NCI-H226 (cell line): ENCODE results near the gene CABP4.

Source experiments
- DNase-seq: peaks from one replicate; pipeline ENCODE4 v3.0.0-alpha.2; 2015

The CABP4 gene

GRCh38 chr11:67436459-67437081 lies 18.6 kb upstream of the CABP4 start:
- DNase-seq, result no peak

GRCh38 chr11:67437082-67437808 lies 17.9 kb upstream of the CABP4 start, which contains the start of gene PTPRCAP:
PTPRCAP (minus strand) TSS chr11:67437682; CDS start chr11:67437619, 63 bp downstream.
- DNase-seq, result no peak

DNA sequence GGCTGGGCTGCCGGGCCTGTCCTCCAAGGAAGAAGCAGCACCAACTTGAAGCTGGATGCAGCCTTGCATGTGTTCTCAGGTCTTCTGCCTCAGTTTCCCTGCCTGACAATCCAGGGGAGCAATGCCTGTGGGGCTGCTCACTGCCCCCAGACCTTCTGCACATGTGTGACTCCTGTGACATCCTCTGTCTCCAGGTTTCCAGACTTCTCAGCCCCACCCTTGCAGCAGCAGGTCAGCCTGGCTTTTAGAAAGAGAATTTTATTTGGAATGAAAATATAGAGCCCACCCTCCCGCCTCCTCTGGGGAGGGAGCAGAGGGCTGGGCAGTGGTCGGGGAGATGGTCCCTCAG lies 17.4 kb upstream of the CABP4 start:
- no peak for DNase-seq

DNA sequence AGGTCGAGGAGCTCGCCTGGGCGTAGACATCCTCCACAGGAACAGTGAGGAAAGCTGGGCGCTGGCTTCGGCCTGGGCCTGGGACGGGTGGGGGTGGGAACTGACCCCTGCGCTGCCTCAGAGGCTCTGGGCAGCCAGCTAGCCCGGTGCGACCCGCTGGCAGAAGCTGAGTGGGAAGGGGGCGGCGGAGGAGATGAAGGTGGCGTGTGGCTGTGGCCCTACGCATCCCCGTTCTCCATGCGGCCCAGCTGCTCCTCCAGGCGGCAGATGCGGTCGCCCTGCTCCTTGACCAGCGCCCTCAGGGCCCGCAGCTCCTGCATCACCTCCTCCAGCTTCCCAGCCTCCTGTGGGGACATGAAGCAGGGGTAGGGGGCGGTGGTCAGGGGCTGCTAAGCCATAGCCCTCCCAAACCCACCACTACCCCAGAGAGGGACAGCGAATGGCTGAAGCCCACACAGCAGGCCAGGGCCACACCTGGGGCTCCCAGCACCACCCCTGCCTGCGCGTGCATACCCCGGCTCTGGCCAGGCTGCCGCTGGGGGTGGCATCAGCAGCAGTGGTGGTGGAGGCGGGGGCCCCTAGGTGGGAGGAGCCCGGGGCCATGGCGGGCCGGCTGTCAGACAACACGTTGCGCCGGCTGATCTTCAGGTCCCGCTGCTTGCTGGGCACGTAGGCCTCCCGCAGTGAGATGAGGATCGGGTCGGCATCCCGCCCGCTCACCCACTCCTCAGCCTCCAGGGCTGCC lies 16.8 kb upstream of the CABP4 start:
- no peak for DNase-seq

DNA sequence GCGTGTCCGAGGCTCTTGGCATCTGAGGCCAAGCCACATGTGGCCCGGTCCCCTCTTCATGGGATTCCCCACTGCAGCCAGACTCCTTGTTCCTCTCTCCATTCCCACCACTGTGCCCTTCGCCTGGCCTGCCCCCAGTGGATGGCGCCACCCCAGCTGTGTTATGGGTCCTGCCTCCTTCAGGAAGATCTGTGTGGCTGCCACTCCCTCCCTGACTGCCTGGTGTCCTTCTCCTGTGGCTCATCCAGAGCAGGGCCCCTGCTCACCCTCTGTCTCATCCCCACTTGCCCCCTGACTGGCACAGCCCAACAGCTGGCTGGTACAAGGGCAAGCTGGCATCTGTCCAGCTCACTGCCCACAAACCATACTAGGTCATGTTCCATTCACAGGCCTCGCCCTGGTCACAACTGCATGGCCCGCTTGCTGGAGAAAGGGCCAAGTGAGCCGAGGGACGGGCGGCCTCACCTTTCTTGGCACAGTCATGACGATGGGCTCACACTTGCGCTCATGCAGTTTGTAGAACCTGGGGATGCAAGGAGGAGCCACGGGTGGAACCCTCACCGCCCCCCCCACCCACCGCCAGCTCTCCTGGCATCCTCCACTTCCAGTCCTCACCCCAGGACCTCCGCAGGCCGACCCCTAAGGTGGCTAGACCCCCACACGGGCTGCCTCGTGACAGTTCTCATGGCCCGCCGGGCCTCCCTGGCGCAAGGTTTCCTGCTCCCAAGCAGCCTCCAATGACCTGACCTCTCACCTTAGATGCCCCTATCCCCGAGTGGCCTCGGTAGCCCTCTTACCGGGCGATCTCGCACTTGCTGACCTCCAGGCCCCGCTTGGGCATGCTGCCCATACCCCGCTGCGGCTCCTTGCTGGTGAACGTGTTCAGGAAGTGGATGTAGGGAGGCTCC lies 15.6 kb upstream of the CABP4 start:
- no peak for DNase-seq

DNA sequence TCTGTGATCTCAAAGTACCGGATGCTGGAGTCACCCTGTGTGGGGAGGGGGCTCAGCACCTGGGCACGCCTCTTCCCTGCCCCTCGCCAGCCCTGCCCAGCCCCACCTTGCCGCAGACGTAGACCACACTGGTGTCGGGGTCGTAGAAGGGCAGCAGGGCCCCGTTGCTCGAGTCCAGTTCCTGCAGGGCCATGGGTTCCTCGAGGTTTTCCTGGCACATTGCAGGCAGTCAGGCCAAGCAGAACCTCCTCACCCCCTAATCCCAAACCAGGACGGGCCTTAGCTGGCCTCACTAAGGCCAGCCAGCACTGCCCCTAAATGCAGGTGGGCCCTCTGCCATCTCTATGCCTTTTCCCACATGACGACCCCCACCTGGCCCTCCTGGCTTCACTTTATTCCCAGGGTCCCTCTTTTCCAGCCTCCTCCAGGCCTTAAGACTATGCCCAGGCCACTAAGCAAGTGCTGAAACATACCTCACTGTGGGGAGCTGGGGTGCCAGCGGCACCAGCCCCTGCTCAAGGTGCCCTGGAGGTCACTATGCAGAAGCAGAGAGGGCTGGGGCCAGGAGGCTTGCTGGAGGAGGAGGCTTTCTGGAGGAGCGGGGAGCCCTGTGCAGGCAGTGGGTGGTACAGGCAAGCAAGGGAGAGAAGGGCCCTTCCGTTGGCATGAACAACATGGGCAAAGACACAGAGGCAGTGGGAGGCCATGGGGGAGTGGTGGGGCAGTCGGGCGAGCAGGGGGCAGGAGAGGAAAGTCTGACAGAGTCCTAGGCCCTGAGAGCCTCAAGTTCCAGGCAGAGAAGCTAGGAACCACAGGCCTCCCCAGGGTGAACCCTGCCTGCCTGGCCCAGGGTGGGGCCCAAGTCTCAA lies 14.7 kb upstream of the CABP4 start:
- no peak for DNase-seq

GRCh38 chr11:67441098-67441563 lies 14.0 kb upstream of the CABP4 start:
- DNase-seq, result no peak

DNA sequence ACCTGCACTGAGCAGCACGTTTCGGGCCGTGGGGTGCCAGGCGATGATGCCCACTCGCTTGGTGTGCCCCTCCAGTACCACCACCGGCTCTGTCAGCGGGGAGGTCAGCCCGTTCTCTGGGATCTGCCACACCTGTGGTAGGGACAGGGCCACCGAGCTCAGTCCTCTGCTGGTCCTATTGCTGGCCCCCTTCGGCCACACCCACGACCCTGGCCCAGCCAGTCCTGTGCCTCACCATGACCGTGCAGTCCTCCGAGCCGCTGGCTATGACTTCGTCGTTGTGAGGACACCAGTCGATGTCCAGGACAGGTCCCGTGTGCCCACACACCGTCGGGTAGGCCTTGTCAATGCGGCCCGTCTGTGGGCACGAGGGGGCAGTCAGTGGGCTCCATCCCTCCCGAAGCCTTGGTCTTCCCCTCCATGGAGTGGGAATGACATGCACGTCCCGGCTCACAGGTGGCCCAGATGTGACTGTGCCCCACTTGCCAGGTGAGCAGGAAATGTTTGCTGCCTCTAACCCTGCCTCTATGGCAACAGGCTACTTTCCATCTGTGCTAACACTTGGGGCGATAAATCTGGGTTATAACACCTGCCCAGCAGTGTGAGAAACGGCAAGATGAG lies 13.3 kb upstream of the CABP4 start:
- DNase-seq, result no peak

DNA sequence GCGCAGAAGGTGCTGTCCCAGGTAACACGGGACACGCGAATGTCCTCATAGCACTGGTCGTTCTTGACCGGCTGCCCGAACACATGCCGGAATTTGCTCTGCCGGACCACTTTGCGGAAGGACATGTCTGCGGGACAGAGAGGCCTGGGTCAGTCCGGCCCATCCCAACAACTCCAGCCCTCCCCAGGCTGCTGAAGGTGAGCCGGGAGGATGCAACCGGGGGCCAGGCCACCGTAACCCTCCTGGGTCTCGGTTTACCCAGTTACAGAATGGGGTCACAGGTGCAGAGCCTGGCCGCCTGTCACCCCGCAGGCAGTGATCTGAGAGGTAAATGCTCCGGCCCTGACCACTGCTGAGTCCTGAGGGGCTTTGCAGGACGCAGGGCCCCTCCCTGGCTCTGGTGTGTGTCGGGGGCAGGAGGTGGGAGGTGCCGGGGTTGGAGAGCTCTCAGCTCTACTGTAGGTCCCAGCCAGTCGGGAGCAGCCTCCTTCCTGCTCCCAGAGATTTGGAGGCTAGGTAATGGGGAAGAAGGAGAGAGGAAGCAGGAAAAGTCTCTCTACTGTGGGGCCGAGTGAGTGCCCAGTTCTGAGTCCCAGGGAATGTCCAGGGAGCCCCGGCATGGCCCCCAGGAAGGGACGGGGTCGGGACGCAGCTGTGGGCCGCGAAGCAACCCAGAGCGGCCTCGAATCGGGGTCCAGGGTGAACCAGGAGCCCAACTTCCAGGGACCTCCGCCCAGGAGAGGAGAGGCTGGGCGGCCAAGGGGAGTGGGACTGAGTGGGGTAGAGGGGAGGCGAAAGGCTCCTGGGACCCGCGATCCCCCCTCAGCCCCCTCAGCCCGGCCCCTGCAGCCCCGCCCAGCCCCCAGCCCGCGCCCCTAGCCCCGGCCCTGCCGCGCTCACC lies 12.4 kb upstream of the CABP4 start:
- DNase-seq, result no peak

DNA sequence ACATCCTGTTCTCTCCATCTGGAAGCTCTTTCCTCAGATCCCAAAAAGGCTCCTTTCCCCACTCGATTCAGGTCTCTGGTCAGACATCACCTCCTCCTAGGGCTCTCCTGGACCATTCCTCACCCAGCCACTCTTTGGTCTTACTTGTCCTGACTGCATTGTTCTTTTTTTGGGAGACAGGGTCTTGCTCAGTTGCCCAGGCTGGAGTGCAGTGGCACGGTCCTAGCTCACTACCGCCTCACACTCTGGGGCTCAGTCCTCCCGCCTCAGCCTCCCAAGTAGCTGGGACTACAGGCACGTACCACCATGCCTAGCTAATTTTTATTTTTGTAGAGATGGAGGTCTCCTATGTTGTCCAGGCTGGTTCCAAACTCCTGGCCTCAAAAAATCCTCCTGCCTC lies 9.6 kb upstream of the CABP4 start:
- no peak for DNase-seq

DNA sequence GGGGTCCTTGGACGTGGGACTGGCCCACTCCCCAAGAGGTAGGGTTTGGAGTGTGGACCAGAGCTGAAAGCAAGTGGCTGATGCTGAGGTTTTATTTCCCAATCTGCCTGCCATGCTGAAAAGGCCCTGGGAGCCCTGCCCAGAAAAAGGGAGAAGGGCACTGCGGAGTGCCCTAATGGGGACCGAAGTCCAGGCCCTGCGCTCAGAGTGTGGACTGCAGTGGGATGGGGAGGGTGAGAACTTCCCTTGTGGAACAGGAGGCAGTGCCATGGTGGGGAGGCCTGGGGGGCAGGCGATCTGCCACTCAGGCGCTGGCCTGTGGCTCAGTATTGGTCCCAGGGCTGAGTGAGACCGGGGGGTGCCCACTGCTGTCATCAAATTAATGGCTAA lies 6.9 kb upstream of the CABP4 start:
- DNase-seq, result no peak

- no peak for DNase-seq
Measured at GRCh38 chr11:67449116-67449844, 5.9 kb upstream of the CABP4 start.

- no peak for DNase-seq
Measured at GRCh38 chr11:67450796-67451657, 4.1 kb upstream of the CABP4 start.

DNA sequence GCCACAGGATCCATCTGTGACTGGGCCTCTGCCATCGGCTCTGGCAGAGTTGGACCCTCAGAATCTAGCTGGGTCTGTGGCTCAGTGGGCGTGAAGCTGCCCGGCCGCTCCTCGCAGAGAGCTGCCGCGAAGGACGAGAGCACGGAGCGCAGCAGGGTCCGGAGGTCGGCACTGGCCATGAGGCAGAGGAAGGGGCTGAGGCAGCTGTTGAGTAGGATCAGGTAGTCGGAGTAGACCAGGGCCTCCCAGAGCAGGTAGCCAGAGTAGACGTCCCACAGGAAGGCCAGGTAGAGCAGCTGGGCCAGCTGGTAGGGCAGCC lies 3.5 kb upstream of the CABP4 start:
- DNase-seq, result no peak

- no peak for DNase-seq
Measured at GRCh38 chr11:67452141-67452952, 2.8 kb upstream of the CABP4 start, which contains the start of gene GPR152. GPR152 (minus strand) TSS chr11:67452729; CDS start chr11:67452724, 5 bp downstream.

DNA sequence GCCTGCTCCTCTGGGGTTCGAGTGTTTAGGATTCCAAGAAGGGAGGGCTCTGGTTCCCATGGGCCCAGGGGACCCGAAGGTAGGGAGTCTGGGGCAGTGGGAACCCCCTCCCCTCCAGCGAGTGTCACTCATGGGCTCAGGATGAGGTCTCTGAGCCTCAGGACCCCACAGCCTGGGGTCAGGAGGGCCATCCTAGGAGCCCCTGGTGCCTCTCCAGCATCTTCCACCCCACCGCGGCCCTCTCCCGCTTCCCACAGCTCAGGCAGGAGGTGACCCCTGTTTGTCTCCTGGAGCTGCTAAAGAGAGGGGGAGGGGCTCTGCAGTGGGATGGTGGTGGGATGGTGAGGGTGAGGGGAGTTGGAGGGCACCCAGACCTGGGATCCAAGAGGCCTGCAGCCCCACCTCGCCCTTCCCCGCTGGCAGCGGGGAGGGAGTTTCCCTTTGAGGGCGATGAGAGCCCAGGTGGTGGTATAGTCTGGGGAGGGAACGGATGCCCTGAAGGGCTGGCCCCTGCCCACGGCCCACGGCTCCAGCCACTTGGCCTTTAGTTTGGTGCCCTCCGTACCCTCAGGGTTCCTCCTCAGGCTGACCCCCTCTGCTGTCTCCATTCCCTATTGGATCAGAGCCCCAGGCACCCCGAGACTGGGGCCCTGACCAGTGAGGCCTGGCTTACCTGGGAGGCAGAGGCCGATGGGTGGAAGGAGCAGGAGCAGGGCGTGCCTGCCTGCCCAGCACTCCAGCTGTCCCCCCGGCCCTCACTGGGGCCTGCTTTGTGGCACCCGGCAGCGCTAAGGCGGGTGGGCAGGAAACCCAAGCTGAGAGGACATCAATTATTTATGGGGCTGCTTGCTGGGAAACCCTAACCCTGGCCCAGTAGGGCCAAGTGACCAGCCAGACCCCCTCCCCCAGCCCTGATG lies 1.1 kb upstream of the CABP4 start:
- no peak for DNase-seq
